Activated naive CD4-positive, alpha-beta T cell treated with anti-CD3 and anti-CD28 coated beads, Interleukin-2, amount 50 U/mL, for 16 hours (primary cell): Measurements from ENCODE around the gene DCUN1D3.

Experiments used
- DNase-seq: peaks from one replicate; pipeline ENCODE4 v3.0.0-alpha.2; 2020

Gene DCUN1D3

DNA sequence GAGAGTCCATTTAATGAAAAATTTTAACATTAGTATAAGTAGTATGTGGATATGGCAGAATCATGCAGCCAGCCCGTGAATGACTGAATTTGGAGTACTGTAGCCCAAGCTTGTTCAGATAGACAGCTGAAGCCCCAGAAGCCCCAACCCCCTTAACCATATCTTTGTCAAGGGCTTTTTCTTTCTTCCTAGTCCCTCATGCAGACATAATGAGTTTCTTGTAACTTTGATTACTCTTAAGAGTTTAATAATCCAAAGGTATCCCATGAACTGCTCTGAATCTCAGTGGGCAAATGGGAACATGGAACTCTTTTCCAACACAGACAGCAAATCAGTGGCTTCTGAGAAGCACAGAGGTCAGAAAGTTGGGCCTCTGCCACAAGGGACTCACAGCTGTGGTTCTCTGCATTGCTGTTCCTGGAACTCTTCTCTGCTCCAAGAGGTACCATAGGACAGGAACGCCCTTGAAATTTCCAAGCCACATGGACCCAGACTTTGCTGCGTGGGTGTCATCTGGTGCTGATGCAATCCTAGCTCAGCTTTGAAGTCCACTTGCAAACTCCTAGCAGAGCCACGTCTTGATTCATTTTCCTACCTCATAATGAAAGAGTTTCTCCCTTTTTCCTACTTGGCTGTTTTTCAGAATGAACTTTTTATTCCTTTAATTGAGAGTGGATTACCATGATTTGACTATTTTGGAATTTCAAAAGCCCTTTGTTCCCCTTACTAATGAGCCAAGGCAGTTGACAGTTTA lies 18.5 kb upstream of the DCUN1D3 start:
- no peak for DNase-seq

DNA sequence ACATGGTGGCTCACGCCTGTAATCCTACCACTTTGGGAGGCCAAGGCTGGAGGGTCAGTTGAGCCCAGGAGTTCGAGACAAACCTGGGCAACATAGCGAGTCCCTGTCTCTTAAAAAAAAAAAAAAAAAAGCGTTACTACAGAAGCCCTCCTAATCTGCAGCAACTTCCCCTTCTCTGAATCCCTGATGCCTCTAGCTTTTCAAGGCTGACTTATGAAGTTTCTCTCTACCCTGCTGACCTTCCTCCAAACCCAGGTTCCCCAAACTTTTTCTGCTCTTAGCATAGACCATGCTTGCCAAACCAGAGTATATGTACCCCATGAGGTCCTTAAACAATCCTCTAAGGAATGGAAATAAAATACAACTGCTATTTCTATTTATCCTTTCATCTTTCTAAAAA lies 16.8 kb upstream of the DCUN1D3 start:
- no peak for DNase-seq

DNA sequence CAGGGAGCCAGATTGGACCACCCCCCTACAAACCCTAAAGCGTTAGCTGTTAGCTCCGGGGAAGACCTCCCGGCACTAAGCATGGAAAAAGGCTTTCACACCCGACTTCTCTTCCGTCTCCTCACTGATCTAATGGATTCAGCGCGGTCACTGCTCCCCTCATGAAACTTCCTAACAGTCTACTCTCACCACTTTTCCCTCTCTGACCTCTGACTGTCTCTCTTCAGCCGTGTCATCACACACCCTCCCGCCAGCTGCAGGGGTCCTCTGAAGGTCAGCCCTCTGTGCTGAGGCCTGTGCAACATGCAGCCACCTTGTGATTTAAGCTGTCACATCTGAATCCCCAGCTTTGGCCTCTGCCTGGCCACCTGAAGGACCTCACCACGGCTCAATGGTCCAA lies 16.1 kb upstream of the DCUN1D3 start:
- no peak for DNase-seq

DNA sequence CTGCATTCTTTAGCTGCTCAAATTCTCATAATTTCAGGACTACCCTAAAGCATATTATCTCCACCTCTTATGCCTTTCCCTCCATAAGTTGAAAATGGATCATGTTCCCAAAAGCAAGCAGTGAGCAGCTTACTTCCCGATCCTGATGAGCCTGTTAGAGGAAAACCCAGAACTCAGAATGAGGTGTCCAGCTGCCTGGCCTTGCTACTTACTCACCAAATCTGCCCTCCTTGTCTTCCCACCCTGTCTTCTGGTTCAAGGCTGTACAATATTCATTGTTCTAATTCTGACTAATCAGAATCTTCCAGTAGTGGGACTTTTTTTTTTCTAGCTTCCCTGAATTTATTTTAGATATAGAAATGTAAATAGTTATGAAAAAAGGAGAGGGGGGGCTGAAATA lies 11.2 kb upstream of the DCUN1D3 start:
- no peak for DNase-seq

DNA sequence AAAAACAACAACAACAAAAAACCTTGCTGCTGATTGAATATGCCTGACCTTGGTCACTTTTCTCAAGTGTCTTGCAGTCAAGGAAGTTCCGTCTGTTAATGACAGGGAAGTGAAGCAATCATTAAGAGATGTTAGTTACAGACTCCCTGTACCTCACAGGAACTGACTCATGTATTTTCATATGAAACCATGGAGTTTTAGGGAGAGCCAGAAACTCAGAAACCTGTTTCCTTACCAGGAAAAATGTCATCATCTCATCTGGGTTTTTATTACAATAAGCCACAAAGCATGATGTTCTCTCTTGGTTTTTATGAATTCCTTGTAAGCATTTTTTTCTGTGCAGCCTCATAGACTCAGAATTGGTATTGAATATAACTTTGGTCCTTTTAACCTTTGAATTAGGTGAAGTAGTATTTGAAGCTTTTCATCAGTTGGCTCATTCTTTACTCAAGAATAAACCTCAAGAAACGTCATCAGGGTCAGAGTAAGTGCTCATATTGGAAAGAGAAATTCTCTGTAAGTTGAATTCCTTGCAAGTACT lies 10.7 kb upstream of the DCUN1D3 start:
- DNase-seq = no peak

DNA sequence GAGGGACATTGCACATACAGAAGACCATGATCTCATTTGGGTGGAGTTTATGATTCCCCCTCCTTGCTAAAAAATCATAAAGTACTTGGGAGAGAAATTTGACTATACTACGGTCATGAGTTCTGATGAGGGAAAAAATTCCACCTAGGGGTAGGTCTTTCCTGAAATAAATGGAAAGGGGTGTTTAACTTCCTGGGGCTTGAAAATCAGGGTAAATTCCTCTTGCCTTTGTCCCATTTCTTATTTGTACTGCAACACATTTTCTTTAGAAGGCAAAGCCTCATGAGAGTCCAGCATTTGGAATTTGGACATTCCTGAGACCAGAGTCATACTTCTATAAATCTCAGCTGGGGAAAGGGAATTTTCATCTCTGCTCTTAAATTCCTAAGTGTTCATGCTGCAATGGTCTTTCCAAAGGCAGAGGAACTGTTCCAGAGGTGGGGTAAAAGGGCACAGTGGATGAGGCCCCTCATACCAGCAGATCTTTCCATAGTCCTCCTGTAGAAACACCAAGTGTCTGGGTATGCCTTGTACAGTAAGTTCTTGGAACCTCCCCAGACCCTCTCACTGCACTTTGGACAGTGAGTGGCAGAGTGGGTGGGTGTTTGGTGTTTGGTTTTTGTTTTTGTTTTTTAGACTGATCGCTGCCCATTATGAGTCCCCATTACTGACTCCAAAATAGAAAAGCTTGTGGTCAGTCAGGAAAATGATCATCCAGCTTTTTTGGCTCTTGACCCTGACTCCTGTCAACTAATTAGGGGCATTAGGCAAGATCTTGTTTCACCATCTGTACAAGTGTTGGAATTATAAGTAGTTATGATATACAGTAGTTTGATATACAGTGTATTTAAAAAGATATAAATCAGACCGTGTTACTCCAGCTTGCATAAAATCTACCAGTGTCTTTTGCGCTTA lies 6.4 kb upstream of the DCUN1D3 start:
- DNase-seq = no peak

DNA sequence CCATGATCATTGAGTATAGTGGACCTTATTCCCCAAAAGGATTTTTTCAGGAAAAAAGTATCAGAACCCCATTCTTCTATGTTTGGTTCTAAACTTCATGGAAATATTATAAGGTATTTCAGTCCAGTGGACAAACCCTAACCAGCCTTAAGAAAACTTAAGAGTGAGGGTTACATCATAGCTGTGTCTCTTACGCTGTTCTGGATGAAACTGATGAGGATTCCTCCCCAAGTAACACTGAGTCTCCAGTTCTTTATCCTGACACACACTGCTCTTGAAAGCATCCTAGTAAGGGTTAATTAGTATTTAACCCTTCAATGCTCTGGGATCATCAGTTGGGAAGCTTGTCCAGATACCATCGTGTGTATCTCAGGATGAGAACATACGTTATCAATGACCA lies 5.4 kb upstream of the DCUN1D3 start:
- DNase-seq = no peak

DNA sequence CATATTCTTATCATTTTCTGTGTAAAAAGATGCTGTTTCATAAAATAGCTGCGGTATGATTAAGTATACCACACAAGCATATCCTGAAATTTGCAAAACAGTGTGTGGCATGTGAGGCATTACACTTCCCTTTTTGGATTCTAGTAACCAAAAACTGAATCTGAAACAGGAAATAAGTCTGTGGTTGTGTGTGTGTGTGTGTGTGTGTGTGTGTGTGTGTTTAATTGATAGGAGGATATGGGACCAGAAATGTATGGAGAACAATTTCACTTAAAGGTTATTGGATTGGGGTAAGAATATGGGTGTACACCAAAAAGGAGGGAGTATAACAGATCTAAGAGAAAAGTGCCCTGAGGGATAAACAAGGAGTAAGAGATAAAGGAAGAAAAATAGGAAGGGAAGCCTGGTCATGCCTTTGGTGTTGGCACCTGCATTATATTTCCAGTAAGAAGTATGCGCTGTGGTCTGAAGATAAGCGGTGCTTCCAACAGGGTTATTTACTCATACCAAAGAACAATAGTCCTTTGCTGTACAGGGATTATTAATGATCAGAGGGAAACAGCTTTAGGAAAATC lies 4.4 kb upstream of the DCUN1D3 start:
- no peak for DNase-seq

DNA sequence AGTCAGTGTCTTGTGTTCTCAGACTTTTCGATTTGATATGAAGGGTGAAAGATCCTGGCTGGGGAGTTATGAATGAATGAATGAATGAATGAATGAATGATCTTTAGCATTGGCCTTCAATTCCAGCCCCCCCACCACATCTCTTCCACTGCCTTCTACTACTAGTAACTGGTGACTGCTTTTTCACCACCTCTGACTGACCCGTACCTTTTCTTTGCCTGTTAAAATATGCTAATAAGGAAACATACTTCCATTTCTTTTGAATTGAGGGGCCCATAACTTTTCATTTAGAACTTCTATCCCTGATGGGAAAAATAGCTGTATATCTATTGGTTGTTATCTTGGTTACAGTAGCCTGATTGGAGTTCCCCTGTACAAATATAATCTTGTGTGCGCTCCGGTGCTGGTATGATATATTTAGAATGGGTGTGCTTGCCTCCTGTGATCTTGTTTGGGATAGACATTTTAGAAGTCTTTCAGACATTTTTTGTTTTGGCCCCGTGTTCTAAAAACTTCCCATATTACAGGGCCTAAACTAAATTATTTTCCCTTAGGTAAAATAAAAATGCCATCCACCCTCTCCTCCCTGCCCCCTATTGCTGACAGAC lies 3.8 kb upstream of the DCUN1D3 start:
- no peak for DNase-seq

DNA sequence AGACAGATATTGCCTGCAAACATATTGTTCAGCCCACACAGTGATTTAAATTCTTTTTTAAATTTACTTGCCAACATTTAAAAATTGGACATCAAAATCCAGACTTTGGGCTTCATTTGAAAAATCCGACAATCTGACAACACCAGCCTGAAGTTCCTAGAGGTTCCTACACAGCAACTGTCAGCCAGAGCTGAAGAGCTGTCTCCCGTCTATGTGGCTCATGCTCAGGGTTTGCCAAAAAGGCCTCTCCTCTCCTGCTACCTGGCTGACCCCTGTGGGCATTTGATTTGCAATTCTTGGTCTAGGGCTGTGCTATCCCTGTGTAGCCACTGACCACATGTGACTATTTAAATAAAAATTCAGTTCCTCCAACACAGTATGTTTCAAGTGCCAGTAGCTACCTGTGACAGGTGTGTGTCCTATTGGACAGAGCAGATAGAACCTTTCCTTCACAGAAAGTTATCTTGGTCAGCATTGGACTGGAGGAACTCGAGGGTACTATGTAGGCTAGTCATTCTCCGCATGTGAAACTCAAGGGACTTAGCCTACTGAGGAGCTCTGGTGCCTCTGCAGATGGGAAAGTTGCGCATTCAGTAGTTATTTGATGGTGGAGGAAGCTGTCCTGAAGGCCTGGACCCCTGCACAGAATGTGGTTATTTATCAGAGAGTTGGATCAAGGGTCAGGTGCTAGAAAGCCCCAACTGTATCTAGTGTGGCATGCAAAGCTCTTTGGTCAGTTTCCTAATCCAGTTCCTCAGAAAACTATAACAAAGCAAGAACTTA lies 3.1 kb upstream of the DCUN1D3 start:
- no peak for DNase-seq

DNA sequence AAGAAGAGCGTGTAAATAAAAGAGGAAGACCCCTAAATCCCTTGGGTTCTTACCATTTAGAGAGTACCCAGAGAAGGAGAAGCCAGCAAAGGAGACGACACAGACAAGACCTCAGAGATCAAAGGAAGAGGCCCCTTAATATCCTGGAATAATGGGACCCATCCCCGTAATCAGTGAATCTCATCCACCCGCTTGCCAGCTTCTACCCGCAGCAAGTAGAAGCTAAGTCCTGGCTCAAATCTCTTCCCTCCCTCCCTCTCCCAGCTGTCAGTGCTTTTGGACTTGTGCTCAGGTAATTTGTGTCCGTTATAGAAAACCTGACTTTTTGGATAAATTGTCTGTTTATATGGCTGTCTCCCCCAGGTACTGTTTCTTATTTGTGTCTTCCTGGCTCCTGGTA lies 2.3 kb upstream of the DCUN1D3 start:
- DNase-seq = no peak

DNA sequence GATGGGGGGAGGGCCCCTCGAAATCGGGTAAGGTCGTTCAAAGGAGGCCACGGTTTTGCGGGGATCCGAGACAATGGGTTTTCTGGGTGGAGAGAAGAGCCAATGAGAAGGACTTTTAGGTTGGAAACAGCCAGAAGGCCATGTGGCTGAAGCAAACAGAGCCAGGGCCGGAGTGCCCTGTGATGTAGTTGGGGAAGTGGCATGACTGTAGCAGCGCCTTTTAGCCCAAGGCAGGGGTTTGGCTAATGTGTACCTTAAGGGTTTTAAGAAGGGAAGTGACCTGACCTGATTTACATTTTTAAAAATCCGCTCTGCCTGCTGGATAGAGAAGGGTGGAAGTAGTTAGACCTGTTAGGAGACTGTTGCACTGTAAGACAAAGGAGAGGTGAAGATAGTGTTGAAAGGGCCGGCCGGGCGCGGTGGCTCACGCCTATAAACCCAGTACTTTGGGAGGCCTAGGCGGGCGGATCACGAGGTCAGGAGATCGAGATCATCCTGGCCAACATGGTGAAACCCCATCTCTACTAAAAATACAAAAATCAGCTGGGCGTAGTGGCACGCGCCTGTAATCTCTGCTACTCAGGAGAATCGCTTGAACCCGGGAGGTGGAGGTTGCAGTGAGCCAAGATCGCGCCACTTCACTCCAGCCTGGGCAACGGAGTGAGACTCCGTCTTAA lies 1.4 kb upstream of the DCUN1D3 start:
- DNase-seq = no peak

DNA sequence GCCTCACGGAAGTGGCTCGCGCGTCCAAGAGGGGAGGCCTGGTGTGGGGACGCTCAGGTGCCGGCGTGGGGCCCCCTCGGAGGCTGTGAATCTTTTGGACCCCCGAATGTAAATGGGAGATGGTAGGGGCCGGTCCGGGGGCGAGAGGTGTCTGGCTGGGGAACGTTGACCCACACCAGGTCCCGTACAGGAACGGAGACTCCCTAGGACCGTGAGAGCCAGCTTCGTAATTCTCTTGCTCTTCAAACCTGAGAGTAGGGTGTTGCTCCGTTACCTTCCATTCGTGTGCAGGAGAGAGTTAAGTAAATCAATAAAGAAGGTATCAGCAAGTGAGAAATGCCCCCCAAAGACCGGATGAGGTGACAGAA lies 894 bp upstream of the DCUN1D3 start:
- DNase-seq = no peak

DNA sequence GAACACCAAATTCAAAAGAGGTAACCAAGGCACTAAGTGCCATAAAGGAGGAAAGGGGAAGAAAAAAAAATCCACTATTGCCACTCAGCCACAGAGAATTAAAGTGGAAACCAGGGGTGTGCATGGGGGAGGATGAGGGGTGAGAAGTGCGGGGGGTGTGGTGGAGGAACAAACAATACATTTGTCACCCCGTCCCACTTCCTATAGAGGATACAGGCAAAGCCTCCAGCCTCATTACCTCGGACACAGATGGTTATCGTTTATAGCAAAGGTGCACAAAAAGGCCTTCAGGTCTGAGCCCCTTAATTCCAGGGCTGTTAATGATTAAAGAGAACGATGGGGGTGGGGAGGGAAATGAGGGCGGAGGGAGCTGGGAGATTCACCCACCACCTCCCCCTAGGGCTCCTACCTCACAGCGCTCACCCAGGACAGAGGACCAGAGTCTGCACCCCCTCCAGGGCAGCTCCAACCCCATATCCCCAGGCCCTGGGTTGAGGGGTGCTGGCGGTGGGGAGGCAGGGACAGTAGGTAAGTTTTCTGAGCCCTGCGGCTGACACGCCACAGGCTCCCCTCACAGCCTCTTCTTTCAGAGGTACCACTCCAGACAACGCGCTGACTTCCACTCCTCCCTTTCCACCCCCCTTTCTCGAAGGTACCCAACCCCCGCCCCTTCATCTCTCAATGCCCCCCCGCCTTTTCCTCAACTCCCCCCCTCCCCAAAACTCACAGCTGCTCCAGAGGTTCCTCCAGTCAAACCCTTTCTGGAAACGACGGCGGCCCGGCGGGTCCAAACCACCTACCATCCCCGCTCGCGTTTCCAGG lies 470 bp downstream of the DCUN1D3 start:
- DNase-seq = no peak

DNA sequence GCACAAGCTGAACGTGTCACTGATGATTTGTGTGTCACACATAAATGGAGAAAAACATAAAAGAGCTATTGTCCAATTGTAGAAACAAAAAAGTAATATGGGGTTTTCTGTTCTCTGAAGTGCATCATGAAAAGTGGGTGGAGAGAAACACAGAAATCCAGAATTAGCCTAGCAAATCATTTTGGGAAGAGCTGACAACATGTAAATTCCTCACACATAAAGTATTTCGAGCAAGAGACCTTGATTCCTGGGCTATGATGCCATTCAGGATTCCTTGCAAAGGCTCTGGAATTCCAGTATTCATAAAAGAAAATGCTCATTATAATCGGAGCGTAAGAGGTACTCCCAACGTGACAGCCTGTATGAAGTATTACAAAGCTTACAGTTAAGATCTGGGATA lies 1.1 kb downstream of the DCUN1D3 start:
- DNase-seq = no peak

DNA sequence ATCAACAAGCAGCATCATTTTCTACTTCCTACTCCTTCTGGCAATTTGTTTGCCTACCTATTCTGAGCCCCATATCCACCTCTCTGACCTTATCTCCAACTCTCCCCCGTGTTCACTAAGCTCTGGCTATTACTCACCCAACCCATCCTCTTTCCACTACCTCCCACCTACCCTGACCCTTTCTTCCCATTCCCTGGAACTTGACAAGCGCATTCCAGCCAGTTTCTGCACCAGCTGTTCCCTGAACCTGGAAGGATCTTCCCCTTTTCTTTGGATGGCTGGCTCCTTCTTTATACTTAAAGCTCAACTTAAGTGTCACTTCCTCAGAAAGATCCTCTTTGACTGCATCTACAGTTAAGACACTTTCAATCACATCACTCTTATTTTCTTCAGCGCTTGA lies 2.2 kb downstream of the DCUN1D3 start:
- no peak for DNase-seq

DNA sequence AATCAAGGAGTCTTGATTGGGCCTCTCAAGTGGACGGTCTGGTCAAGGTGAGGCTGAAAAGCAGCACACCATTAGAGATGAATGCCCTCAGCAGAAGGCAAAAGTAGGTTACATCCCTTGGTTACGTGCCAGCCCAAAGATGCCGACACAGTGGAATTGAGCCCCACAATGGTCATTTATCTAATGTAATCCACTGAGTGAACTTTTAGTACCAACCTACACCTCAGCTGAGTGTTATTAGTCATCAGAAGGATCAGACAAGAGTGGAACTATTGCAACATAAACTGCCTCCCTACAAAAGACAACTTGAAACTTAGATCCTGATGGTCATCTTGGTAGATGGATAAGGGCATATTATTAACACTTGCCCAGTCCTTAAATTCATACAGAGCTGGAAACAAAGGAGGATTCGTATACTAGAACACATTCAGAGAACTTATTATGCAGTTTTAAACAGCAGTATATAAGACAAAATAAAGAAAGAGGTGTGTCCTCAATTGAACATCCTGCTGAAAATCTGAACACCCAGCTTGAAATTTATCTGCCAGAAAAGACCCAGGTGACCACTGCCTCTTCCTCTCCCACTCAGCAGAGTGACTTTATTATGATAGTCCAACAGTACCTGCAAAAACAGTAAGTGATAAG lies 2.8 kb downstream of the DCUN1D3 start:
- no peak for DNase-seq

DNA sequence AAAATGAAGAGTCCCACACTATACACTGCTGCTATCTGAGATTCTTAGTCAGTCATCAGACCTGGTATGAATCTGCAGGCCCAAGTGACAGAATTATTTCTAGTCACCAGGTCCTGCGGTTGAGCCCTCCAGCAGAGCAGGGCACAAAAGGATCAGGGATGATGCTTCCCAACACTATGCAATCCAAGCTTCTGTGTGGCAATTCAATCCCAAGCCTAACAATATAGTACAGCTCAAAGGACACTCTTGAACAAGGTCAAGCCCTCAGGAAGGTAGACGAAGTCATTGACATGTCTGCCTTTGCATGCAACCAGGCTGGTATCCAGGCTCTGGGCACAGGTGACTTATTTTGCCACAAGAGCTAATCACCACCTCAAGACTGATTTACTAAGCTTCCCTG lies 5.8 kb downstream of the DCUN1D3 start:
- no peak for DNase-seq

DNA sequence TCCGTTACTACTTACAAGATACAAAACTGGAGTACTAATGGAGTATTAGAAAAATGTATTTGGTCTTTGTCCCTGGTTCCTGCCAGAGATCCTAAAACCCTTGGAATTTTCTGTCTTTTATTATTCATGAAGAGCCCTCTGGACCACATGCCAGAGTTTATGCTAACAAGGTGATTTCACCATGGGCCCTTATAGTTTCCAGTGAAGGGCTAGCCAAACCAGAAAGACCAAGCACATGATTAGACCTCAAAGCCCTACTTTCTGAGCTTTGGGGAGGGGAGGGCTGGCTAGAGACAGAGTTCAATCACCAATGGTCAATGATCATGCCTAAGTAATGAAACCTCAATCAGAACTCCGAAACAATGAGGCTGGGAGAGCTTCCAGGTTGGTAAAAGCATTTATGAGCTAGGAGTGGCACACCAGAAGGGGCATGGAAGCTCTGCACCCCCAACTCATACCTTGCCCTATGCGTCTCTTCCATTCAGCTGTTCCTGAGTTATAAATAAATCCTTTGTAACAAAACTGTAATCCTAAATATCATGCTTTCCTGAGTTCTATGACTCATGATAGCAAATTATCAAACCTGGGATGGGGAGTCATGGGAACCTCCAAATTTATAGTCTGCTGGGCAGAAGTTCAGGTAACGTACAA lies 10.4 kb downstream of the DCUN1D3 start:
- DNase-seq = no peak

DNA sequence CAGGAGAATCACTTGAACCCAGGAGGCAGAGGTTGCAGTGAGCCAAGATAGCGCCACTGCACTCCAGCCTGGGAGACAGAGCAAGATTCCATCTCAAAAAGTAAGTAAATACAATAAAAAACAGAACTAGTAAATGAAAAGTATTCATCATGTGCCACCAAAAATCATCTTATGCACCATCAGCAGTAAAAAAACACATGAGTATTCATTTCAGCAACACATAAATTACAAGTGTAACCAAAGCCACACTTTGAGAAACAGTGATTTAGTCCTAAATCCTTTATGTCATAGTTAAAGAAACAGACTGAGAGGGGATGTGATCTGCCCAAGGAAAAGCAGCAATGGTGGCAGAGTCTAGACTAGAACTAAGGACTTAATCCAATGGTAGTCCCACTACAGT lies 13.0 kb downstream of the DCUN1D3 start:
- no peak for DNase-seq
